ENCODE measurements around the gene ANKRD13B. TPM values are rescaled to one million over a fixed set of nuclear protein-coding genes. Genes with fewer than 3 reads are reported as not detected.

The ANKRD13B gene
- total and polyA plus RNA-seq, 2 of the 13 experiments (the other 11 are each of a cell fraction or from before 2014, with no cell fraction given) = 1.7 to 1.8 TPM

GRCh38 chr17:29565643-29566472, 27.1 kb upstream of the ANKRD13B start (continued):
- no peak for TF ChIP-seq ATF6 (CRISPR knock-in tag; conservative IDR thresholded peaks at IDR 0.05)
- TF ChIP-seq NFE2L2 (IDR thresholded peaks at IDR 0.05; ENCODE audit: low read length) = no peak
- no peak for TF ChIP-seq DMTF1 (CRISPR knock-in tag; IDR thresholded peaks at IDR 0.05)
- no peak for TF ChIP-seq ZNF775 (CRISPR knock-in tag; IDR thresholded peaks at IDR 0.05; ENCODE audit: borderline replicate concordance)
- no peak for TF ChIP-seq ZNF800 (CRISPR knock-in tag; IDR thresholded peaks at IDR 0.05)
- TF ChIP-seq HNF4G (IDR thresholded peaks at IDR 0.05; ENCODE audit: borderline replicate concordance, low read depth, low read length) = peak; percentile 26; the same call in 1 of the 2 replicates
- TF ChIP-seq HNF4G (CRISPR knock-in tag; IDR thresholded peaks at IDR 0.05; ENCODE audit: borderline replicate concordance, low read depth) = no peak
- no peak for TF ChIP-seq POLR2G (IDR thresholded peaks at IDR 0.05; ENCODE audit: low read depth, low read length)
- TF ChIP-seq TOPORS (CRISPR knock-in tag; IDR thresholded peaks at IDR 0.05) = 0 out of 2 replicates have a peak, but pooled peaks have one; percentile 31
- 0 out of 2 replicates have a peak, but pooled peaks have one; percentile 52 for TF ChIP-seq ZSCAN25 (CRISPR knock-in tag; IDR thresholded peaks at IDR 0.05)
- no peak; the same call in 1 of the 2 replicates for TF ChIP-seq MYNN (CRISPR knock-in tag; IDR thresholded peaks at IDR 0.05; ENCODE audit: low read depth)
- no peak for TF ChIP-seq ZNF780A (CRISPR knock-in tag; IDR thresholded peaks at IDR 0.05)
- TF ChIP-seq ZNF280D (CRISPR knock-in tag; IDR thresholded peaks at IDR 0.05) = 0 out of 2 replicates have a peak, but pooled peaks have one; percentile 18
- peak; percentile 69 for TF ChIP-seq ZNF333 (CRISPR knock-in tag; IDR thresholded peaks at IDR 0.05; ENCODE audit: borderline replicate concordance)
- peak; percentile 52; the same call in 1 of the 2 replicates for TF ChIP-seq KDM4B (CRISPR knock-in tag; IDR thresholded peaks at IDR 0.05)
- no peak for TF ChIP-seq TCF12 (IDR thresholded peaks at IDR 0.05)
- TF ChIP-seq TCF12 (CRISPR knock-in tag; IDR thresholded peaks at IDR 0.05) = no peak; the same call in 1 of the 2 replicates
- no peak for TF ChIP-seq FOXM1 (CRISPR knock-in tag; IDR thresholded peaks at IDR 0.05)
- TF ChIP-seq NCOA2 (CRISPR knock-in tag; IDR thresholded peaks at IDR 0.05) = no peak
- TF ChIP-seq POGZ (CRISPR knock-in tag; IDR thresholded peaks at IDR 0.05) = peak; percentile 69; the same call in 1 of the 2 replicates

All from HepG2 (cell line).